GM18526 (cell line): Measurements from ENCODE around the gene DNAH9.

ENCODE experiments used
- POLR2A ChIP-seq: IDR thresholded peaks from 3 replicates; pipeline ENCODE4 v1.6.1; 2011; ENCODE audit not compliant: insufficient read length; ENCODE audit errors: extremely low read depth

Gene DNAH9

DNA sequence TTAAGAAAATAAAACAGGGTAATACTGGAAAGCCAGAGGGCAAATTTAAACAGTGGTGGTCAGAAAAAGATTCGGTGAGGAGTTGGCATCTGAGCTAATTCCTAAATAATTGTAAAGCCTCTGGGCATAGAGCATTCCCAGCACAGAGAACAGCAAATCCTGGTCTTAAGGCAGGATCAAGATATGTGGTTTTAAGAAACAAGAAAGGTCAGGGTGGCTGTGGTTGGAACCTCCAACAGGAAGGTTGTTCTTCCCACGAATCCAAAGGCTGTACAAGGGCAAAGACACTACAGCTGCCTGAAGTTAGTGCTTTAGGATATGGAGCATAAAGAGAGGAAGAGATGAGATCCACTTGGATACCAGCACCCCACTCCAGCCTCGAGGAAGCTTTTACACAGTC lies 284.4 kb downstream of the DNAH9 start:
- no peak for TF ChIP-seq POLR2A

DNA sequence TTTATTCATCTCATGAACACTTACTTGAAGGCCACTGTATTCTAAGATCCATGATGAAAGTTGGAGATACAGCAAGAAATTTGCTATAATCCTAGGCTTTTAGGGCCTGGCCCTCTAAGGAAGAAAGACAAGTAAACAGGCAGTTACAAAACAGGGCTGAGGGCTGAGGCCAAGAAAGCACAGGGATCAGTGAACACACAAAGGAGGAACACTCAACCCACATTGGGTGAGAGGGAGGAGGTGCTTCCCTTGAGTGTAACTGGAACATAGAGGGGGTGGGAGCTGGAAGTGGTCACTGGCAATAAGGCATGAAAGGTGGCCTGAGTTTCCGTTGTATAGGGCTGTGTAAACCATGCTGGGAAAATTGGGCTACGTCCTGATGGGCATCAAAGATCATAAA lies 286.8 kb downstream of the DNAH9 start:
- TF ChIP-seq POLR2A = no peak

DNA sequence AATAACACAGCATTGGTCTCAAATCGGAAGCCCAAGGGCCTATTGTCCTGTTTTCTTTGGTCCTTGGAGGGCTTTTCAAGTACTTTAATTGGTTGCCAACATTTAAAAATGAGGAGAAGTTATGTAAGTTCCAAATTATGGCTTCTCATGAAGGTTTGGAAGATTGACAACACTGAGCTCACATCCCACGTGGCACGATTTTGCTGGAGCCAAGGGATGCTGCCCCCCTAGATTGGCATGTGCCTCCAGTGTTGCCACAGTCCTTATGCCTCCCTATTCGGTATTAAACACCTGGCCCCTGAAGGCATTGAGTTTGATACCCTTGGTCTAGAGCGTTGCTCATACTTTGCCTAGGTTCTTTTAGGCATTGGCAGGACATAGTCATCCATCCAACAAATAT lies 291.0 kb downstream of the DNAH9 start:
- TF ChIP-seq POLR2A = no peak

DNA sequence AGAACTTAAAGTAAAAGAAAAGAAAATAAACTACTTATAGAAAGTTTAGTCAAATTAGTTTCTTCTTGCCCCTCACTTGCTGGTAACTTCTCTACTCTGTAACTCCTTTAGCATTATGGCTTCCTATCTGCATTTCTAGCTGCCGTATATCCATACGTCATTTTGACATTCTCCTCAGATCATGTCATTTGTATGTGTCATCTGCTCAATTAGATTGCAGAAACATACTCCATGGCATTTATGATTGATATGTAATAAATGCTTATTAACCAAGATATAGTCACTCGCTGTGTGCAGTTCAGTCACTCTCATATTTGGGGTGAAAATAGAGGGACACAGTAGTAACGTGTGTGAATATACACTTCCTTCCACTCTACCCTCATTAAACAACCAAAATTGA lies 295.6 kb downstream of the DNAH9 start:
- no peak for TF ChIP-seq POLR2A

DNA sequence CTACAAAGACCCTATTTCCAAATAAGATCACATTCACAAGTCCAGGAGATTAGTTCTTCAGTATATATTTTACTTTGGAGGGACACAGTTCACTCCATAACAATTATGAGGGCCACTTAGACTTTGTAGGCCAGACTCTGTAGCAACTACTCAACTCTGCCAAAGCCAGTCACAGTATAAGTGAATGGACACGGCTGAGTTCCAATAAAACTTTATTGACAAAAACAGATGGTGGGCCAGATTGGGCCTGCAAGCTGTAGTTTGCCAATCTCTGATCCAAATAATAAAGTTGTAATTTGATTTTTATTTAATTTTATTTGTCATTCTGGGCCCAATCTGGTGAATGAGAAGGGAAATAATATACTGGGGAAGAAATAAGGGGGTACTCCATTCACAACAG lies 297.9 kb downstream of the DNAH9 start:
- TF ChIP-seq POLR2A = no peak

DNA sequence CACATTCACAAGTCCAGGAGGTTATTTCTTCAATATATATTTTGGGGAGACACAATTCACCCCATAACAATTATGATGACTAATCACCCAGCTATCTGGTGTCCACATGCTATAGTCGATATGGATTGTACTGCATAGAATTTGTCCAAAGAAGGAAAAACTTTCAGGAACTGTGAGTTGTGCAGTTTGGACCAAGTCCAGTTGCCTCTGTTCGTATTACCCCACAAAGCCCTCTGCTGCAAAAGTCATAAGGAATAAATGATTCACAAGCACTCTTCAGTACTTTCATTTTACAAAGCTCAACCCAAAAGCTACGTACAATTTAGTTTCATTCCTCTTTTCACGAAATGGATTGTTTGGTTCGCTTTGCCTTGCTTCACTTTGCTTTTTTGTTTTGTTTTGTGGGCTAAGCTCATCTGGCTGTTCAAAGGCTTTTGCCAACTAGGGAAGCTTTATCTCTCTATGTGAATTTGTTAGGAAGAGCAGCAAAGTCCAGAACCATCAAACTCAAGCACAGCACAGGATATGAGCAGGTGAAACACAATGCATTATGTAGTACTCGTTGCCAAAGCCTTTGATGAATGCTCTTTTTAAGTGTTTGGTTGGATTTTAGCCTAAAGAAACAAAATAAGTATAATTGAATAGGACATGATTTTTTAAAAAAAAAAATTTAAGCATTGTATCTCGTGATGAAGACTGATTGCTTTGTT lies 300.4 kb downstream of the DNAH9 start:
- no peak for TF ChIP-seq POLR2A

DNA sequence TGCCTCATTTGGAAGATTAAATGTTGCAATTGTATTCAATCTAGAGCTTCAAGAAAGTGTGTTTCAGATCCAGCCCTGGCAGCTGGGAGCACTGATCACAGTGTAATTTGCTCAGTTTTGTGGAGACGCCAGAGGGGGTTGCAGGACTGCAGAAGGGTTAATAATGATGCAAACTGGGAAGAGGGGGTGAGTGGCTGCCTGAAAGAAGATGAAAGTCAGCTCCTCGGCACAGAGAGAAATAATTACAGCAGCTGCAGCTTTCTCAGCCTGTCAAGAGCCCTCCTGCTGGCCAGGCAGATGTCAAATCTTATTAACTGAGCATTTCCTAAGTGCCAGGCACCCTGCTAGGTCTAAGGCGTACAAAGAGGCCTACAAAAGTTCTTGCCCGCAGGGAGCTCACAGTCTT lies 301.3 kb downstream of the DNAH9 start:
- no peak for TF ChIP-seq POLR2A

DNA sequence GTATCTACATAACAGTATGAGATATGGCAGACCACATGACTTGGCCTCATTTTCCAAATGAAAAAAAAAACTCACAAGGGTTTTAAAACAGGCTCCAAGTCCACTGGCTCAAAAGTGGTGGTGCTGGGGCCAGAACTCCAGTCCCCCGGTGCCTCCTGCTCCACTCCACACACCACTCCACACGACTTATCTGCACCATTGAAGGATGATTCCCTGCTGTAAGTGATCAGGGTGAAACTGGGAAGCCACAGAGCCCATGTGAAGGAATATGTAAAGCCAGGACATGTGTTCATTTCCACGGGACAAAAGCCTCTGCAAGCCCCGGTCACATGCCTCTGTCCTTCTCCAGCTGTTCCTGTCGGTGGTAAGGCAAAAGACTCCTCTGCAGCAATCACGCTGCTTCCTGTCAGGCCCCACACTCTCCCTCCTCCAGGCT lies 301.8 kb downstream of the DNAH9 start:
- TF ChIP-seq POLR2A = no peak

DNA sequence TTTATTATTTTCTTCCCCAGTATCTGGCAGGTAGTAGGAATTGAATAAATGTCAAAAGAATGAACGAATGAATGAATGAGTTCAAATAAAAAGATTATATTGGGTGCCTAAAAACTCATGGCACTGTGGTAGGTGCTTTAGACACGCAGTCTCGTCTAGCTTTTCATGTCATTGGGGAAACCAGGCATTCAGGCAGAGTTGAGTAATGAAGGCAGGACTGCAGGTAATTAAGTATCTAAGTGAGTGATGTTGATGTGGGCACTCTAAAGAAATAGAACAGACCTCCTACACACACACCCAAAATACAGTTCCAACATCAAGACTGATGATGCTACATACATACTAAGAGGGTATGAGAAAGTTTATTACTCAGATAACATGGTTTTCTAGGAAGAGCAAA lies 302.4 kb downstream of the DNAH9 start:
- TF ChIP-seq POLR2A = no peak

DNA sequence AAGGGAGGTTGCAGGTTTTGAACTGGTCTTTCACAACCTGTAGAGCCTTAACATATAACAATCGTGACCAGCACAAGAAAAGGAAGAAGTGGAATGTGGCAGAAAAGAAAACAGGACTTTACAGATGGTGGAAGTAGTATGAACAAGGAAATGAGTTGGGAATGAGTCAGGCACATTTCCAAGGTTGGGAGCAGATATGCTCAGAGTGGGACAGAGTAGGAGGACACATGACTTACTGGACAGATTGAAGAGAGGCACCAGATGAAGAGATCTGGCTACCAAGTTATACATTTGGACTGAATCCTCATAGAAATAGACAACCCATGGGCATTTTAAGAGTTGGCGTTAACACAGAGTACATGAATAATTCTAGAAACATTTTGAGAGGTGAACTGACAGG lies 303.7 kb downstream of the DNAH9 start:
- TF ChIP-seq POLR2A = no peak

DNA sequence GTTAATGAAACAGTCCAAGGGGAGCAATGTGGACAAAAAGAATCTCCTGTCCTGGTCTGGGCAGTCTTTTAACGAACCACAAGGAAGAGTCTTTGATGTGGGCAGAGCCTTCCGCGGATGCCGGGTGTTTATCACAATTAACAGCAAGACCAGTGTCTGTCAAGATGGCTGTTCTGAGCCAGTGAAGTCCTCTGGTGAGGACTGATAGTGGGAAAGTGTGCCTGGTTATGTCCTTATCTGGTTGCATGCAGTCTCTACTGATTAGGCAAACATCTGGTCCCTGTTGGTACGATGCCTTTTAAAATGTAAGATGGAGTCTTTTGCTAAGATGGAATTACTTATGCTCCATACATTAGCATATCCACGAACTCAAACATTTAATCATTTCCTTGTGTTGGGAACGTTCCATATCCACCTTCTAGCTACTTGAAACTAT lies 310.5 kb downstream of the DNAH9 start:
- no peak for TF ChIP-seq POLR2A

DNA sequence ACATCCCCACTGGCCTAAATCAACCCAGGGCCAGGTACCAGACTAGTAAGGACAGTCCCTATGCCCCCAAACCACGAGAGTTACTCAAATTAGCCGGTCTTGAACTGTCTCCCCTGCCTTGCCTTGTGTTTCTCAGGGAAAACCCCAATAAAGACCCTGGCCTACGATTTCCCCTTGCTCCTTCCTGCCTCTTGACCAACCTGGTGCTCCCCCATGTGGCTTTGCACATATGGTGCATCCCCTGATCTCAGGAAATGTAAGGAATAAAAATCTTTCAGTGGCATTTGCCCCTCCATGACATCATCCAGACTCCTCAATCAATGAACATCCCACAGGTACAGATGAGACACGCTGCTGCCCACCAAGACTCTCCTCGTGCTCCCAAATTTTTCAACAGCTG lies 311.1 kb downstream of the DNAH9 start:
- TF ChIP-seq POLR2A = no peak

DNA sequence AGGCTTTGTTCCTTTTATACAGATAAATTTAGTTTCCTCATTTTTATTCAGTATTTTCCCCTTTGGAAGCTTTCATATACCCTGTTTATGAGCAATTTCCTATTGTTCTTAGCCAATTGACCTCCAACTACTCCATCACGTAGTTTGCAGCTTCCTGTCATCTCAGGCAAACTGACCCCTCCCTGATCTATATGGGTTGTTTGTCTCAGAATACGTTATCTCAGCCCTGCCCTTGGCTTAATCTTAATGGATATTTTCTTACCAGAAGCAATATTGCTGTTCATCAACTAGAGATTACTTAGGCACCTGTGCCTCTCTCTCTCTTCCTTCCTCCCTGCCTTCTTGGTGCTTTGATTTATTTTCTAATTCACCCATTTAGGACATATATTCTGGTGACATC lies 317.8 kb downstream of the DNAH9 start:
- no peak for TF ChIP-seq POLR2A

DNA sequence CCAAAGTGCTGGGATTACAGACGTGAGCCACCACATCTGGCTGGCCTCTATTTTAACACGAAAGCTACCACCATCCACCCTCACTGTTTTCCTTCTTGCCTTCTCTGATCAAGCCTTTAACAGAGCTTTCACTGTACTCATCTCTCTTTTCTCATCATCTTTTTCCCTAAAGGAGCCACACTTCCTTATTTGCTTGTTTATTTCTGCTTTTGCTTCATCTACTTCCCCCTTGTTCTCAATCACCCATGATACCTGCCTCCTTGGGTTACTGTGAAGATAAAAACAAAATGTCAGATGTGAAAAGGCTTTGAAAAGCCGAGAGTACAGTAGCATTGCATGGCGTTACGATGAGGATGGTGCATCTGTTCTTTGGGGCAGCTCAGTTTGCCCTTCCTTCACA lies 319.1 kb downstream of the DNAH9 start:
- no peak for TF ChIP-seq POLR2A

DNA sequence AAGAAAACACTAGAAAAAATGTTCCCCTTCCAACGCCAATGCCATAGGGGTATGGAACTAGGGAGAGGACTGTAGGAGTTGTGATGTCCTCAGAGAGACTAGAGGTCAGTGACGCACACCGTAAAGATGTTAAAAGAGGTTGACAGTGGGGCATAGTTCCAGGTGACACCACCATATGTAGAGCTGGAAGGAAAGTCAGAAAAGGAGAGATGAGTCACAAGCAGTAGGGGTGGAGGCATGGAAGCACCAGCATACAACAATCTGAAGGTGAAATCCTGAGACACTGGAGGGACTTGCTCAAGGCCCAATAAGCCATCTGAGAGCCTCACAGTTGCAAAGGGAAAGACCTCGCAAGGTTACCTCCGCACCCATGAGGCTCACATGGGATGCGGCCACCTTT lies 323.0 kb downstream of the DNAH9 start:
- no peak for TF ChIP-seq POLR2A

DNA sequence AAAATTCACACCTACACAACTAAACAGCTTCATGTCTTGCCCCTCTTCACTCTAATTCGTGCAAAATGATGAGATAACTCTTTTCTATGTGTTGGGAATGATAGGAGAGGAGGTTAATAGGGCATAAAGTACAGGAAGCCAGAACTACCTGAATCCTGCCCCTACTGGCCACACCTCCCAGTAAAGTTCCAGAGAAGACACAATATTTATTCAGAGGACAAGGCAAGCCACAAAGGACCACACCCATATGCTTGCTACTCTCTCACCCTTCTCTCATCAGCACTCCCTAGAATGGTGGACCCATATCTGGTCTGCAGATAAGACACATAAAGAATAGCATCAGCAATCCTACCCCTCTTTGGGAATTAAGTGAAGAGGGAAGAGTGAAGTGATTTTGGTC lies 324.4 kb downstream of the DNAH9 start:
- no peak for TF ChIP-seq POLR2A

DNA sequence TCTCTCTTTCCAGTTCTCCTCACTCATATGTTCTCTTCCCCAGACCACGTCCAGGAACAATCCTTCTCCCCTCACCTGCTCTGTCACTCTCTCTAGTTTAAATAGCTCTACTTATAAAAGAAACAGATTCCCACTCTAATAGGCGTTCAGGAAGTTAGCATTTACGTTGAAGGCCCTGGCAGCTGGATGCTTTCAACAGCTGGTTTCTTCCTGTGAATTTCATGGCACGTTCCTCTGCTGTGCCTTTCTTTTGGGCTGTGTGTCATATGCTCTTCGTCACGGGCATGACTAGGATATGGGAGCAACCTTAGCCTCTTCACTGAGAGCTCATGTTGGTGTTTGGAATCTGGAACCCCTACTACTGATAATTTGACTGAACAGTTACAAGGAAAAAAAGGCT lies 325.8 kb downstream of the DNAH9 start:
- no peak for TF ChIP-seq POLR2A
